Tibial artery (tissue), 4 donors: ENCODE data around the gene TTC16.

ENCODE experiments used
- DNase-seq, 2 donors: peaks; one replicate each; pipeline ENCODE4 v3.0.0-alpha.2; 2019
- H3K27ac ChIP-seq, 2 donors: fragments of 200-600 bp; sonication (generic) in 1 of 2; 1 replicate in 1 of 2; 2 replicates in 1 of 2; pipeline ENCODE4 v1.5.1; 2018 to 2019; ENCODE audit warnings: mild to moderate bottlenecking in 1 of 2
- H3K27me3 ChIP-seq, 2 donors: fragments of 200-600 bp; sonication (generic) in 1 of 2; one replicate each; pipeline versions ENCODE4 v1.5.1 to v1.6.0; 2016 to 2019
- H3K36me3 ChIP-seq, 3 donors: fragments of 200-600 bp; sonication (generic) in 2 of 3; one replicate each; pipeline ENCODE4 v1.5.1; 2016 to 2019; ENCODE audit warnings: mild to moderate bottlenecking in 2 of 3
- H3K4me1 ChIP-seq, 4 donors: fragments of 200-600 bp; sonication (generic) in 2 of 4; 1 replicate in 3 of 4; 2 replicates in 1 of 4; pipeline ENCODE4 v1.5.1; 2016 to 2019
- H3K4me3 ChIP-seq, 2 donors: fragments of 200-600 bp; sonication (generic) in 1 of 2; 1 replicate in 1 of 2; 2 replicates in 1 of 2; pipeline ENCODE4 v1.5.1; 2018 to 2019; ENCODE audit warnings: mild to moderate bottlenecking in 2 of 2
- H3K9me3 ChIP-seq, 3 donors: fragments of 200-600 bp; sonication (generic) in 1 of 3; one replicate each; pipeline ENCODE4 v1.5.1; 2016 to 2019
- CTCF ChIP-seq, 2 experiments: fragments of 200-600 bp in 1 of 2; fragments of 450-650 bp in 1 of 2; IDR thresholded peaks; one replicate each; pipeline ENCODE4 v1.5.1; 2017 to 2019; ENCODE audit warnings: antibody characterized with exemption in 2 of 2, mild to moderate bottlenecking in 1 of 2, moderate library complexity in 1 of 2
- intact Hi-C: fragments of 100-400 bp; cut with DNase I; formaldehyde crosslinking; loops from one replicate; pipeline ENCODE4 v1.15.0; 2023; ENCODE audit warnings: low total_unique reads

TTC16 gene

GRCh38 chr9:127769929-127770582 lies 54.2 kb downstream of the TTC16 start:
- no peak for TF ChIP-seq CTCF (IDR thresholded peaks at IDR 0.05)
- peak overlapping the region; percentile 50 to 55 for H3K4me3 ChIP-seq
- peaks cover 0 to 12% of the 10 kb centered on the region in 2 donors for H3K27me3 ChIP-seq
- intact Hi-C loops = no loop called here
- no peaks in the 10 kb centered on the region for H3K36me3 ChIP-seq
- peak overlapping the region in 1 of 2 donors; percentile 64 for H3K27ac ChIP-seq
- DNase-seq = no peak
- H3K4me1 ChIP-seq = peaks cover 0 to 15% (median 10%) of the 10 kb centered on the region in 4 donors
- no peaks in the 10 kb centered on the region for H3K9me3 ChIP-seq

GRCh38 chr9:127770583-127770904 lies 54.7 kb downstream of the TTC16 start:
- H3K9me3 ChIP-seq = no peaks in the 10 kb centered on the region
- peaks cover 0 to 7% of the 10 kb centered on the region in 2 donors for H3K27me3 ChIP-seq
- intact Hi-C loops = no loop called here
- TF ChIP-seq CTCF (IDR thresholded peaks at IDR 0.05) = no peak
- no peak for DNase-seq
- peaks cover 0 to 15% (median 10%) of the 10 kb centered on the region in 4 donors for H3K4me1 ChIP-seq
- no peaks in the 10 kb centered on the region for H3K36me3 ChIP-seq
- peak overlapping the region in 1 of 2 donors; percentile 64 for H3K27ac ChIP-seq
- H3K4me3 ChIP-seq = peak overlapping the region; percentile 50 to 55

GRCh38 chr9:127770905-127771569 lies 55.2 kb downstream of the TTC16 start:
- Histone ChIP-seq H3K4me1 (peaks cover 0 to 15% (median 10%) of the 10 kb centered on the region in 4 donors), H3K27me3 (peaks cover 0 to 2% of the 10 kb centered on the region in 2 donors), H3K4me3 (peak overlapping the region; percentile 50 to 55), H3K9me3 (no peaks in the 10 kb centered on the region), H3K36me3 (no peaks in the 10 kb centered on the region), H3K27ac (peak overlapping the region; percentile 26 to 64)
- no peak for TF ChIP-seq CTCF (IDR thresholded peaks at IDR 0.05)
- intact Hi-C loops = no loop called here
- DNase-seq = peak; percentile 98 to 99

GRCh38 chr9:127771570-127772189 lies 55.8 kb downstream of the TTC16 start:
- no peak for TF ChIP-seq CTCF (IDR thresholded peaks at IDR 0.05)
- Histone ChIP-seq H3K27me3 (peaks cover 0 to 3% of the 10 kb centered on the region in 2 donors), H3K9me3 (no peaks in the 10 kb centered on the region), H3K36me3 (no peaks in the 10 kb centered on the region), H3K4me1 (peaks cover 0 to 15% (median 10%) of the 10 kb centered on the region in 4 donors), H3K27ac (peak overlapping the region; percentile 26 to 64), H3K4me3 (peak overlapping the region; percentile 50 to 55)
- intact Hi-C loops = no loop called here
- DNase-seq = no peak

- Histone ChIP-seq H3K36me3 (no peaks in the 10 kb centered on the region), H3K27me3 (peaks cover 0 to 3% of the 10 kb centered on the region in 2 donors), H3K9me3 (no peaks in the 10 kb centered on the region), H3K4me3 (no peak overlapping the region), H3K27ac (no peak overlapping the region), H3K4me1 (peaks cover 0 to 15% (median 10%) of the 10 kb centered on the region in 4 donors)
- no peak for DNase-seq
- intact Hi-C loops = no loop called here
- TF ChIP-seq CTCF (IDR thresholded peaks at IDR 0.05) = no peak
These were observed 56.7 kb downstream of the TTC16 start for GRCh38 chr9:127772603-127773002.
